ENCODE results near the gene OR6J1. TPM values are rescaled to one million over a fixed set of nuclear protein-coding genes. Genes with fewer than 3 reads are reported as not detected.

Gene OR6J1
- total and polyA plus RNA-seq, 12 donors, result not detected

GRCh38 chr14:22650960-22651521, 6.9 kb upstream of the OR6J1 start:
- DNase-seq, result no peak
- H3K27me3 ChIP-seq, result no peaks in the 10 kb centered on the region
- 63 to 88% (median 81%) methylated on average over 3 of the region's 3 CpGs for WGBS, 4 donors
- no peak overlapping the region for H3K4me3 ChIP-seq
- TF ChIP-seq, protein P1, sequence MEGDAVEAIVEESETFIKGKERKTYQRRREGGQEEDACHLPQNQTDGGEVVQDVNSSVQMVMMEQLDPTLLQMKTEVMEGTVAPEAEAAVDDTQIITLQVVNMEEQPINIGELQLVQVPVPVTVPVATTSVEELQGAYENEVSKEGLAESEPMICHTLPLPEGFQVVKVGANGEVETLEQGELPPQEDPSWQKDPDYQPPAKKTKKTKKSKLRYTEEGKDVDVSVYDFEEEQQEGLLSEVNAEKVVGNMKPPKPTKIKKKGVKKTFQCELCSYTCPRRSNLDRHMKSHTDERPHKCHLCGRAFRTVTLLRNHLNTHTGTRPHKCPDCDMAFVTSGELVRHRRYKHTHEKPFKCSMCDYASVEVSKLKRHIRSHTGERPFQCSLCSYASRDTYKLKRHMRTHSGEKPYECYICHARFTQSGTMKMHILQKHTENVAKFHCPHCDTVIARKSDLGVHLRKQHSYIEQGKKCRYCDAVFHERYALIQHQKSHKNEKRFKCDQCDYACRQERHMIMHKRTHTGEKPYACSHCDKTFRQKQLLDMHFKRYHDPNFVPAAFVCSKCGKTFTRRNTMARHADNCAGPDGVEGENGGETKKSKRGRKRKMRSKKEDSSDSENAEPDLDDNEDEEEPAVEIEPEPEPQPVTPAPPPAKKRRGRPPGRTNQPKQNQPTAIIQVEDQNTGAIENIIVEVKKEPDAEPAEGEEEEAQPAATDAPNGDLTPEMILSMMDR (IDR thresholded peaks at IDR 0.05), result no peak
- no peak for TF ChIP-seq POLR2A (IDR thresholded peaks at IDR 0.05)
- H3K4me1 ChIP-seq (replicated peaks in 1 of 2), result no peaks in the 10 kb centered on the region
- H3K27ac ChIP-seq, result no peak overlapping the region
- intact Hi-C loops (cut with DNase I), result loop anchor here (5.0 to 10.0 kb wide), 3 partner anchors 94 to 164 kb away; partner anchors contain the start of gene SLC7A7 (in 1 of the 2)
- H3K9me3 ChIP-seq (replicated peaks in 1 of 3), result no peaks in the 10 kb centered on the region
- H3K36me3 ChIP-seq (replicated peaks in 1 of 2), result no peaks in the 10 kb centered on the region

GRCh38 chr14:22650046-22650739, 6.0 kb upstream of the OR6J1 start:
- Histone ChIP-seq H3K4me3 (no peak overlapping the region), H3K27ac (no peak overlapping the region), H3K36me3 (replicated peaks in 1 of 2) (no peaks in the 10 kb centered on the region), H3K27me3 (no peaks in the 10 kb centered on the region), H3K4me1 (replicated peaks in 1 of 2) (no peaks in the 10 kb centered on the region), H3K9me3 (replicated peaks in 1 of 3) (no peaks in the 10 kb centered on the region)
- no peak for DNase-seq
- 72 to 82% (median 76%) methylated on average over 7 of the region's 7 CpGs for WGBS, 4 donors
- TF ChIP-seq, protein P1 (IDR thresholded peaks at IDR 0.05), result no peak
- no peak for TF ChIP-seq POLR2A (IDR thresholded peaks at IDR 0.05)
- intact Hi-C loops (cut with DNase I), result loop anchor here (5.0 to 10.0 kb wide), 3 partner anchors 93 to 165 kb away; partner anchors contain the start of gene SLC7A7 (in 1 of the 2)

GRCh38 chr14:22648506-22648905, 4.4 kb upstream of the OR6J1 start:
- Histone ChIP-seq H3K4me3 (no peak overlapping the region), H3K36me3 (replicated peaks in 1 of 2) (no peaks in the 10 kb centered on the region), H3K4me1 (replicated peaks in 1 of 2) (no peaks in the 10 kb centered on the region), H3K27ac (no peak overlapping the region), H3K9me3 (replicated peaks in 1 of 3) (no peaks in the 10 kb centered on the region), H3K27me3 (no peaks in the 10 kb centered on the region)
- TF ChIP-seq POLR2A (IDR thresholded peaks at IDR 0.05), result no peak
- TF ChIP-seq, protein P1 (IDR thresholded peaks at IDR 0.05), result no peak
- DNase-seq, result no peak
- intact Hi-C loops (cut with DNase I), result no loop called here
- WGBS, 4 donors, result 56 to 70% (median 68%) methylated on average over 2 of the region's 2 CpGs

GRCh38 chr14:22646570-22647254, 2.6 kb upstream of the OR6J1 start:
- no peak for TF ChIP-seq POLR2A (IDR thresholded peaks at IDR 0.05)
- TF ChIP-seq, protein P1 (IDR thresholded peaks at IDR 0.05), result no peak
- Histone ChIP-seq H3K36me3 (replicated peaks in 1 of 2) (no peaks in the 10 kb centered on the region), H3K9me3 (replicated peaks in 1 of 3) (no peaks in the 10 kb centered on the region), H3K27ac (no peak overlapping the region), H3K4me3 (no peak overlapping the region), H3K27me3 (no peaks in the 10 kb centered on the region), H3K4me1 (replicated peaks in 1 of 2) (no peaks in the 10 kb centered on the region)
- no peak for DNase-seq
- 76 to 86% (median 85%) methylated on average over 4 of the region's 4 CpGs for WGBS, 4 donors
- intact Hi-C loops (cut with DNase I), result no loop called here
